Common myeloid progenitor, CD34-positive (primary cell): ENCODE data around the gene MAN2A2.

Experiments used
- CTCF ChIA-PET: fragments of 350-600 bp; sonication (Branson Sonifier 250); formaldehyde crosslinking; loops from one replicate; lab custom pipeline; 2021; ENCODE audit warnings: antibody characterized with exemption; lab: Charles Lee
- POLR2A ChIA-PET: fragments of 350-600 bp; sonication (Branson Sonifier 250); formaldehyde crosslinking; loops from one replicate; lab custom pipeline; 2021; ENCODE audit warnings: antibody characterized with exemption; lab: Charles Lee
- DNase-seq, 3 donors: peaks; one replicate each; pipeline versions ENCODE4 v3.0.0 to v3.0.0-alpha.2; 2013
- H3K27ac ChIP-seq, 2 experiments: 1 replicate in 1 of 2; 2 replicates in 1 of 2; pipeline ENCODE4 v1.7.0; 2013; ENCODE audit warnings: inconsistent platforms in 2 of 2, low read length in 2 of 2, mild to moderate bottlenecking in 2 of 2, low read depth in 1 of 2, moderate library complexity in 1 of 2; ENCODE audit not compliant: severe bottlenecking in 2 of 2, insufficient read depth in 1 of 2, poor library complexity in 1 of 2
- H3K27me3 ChIP-seq, 5 experiments: replicated peaks in 2 of 5; 1 replicate in 3 of 5; 2 replicates in 2 of 5; pipeline versions ENCODE4 v1.6.1 to v1.7.0; 2013; ENCODE audit warnings: low read length in 4 of 5, mild to moderate bottlenecking in 2 of 5, moderate library complexity in 2 of 5, inconsistent platforms in 1 of 5; ENCODE audit not compliant: insufficient read depth in 5 of 5, control insufficient read depth in 4 of 5
- H3K36me3 ChIP-seq, 4 experiments: 1 replicate in 2 of 4; 2 replicates in 2 of 4; pipeline versions ENCODE4 v1.6.1 to v1.7.0; 2013; ENCODE audit warnings: low read length in 3 of 4, control low read depth in 1 of 4, mild to moderate bottlenecking in 1 of 4; ENCODE audit not compliant: control insufficient read depth in 4 of 4, insufficient read depth in 4 of 4
- H3K4me1 ChIP-seq, 4 experiments: 1 replicate in 3 of 4; 2 replicates in 1 of 4; pipeline versions ENCODE4 v1.6.1 to v1.7.1; 2013; ENCODE audit warnings: low read length in 3 of 4, mild to moderate bottlenecking in 3 of 4, control low read depth in 1 of 4, inconsistent platforms in 1 of 4, moderate library complexity in 1 of 4; ENCODE audit not compliant: control insufficient read depth in 4 of 4, insufficient read depth in 4 of 4; ENCODE audit errors: control extremely low read depth in 1 of 4
- H3K4me3 ChIP-seq, 7 experiments: 1 replicate in 4 of 7; 2 replicates in 3 of 7; pipeline versions ENCODE4 v1.5.1 to v1.7.0; 2013; ENCODE audit warnings: mild to moderate bottlenecking in 7 of 7, low read length in 6 of 7, moderate library complexity in 6 of 7, inconsistent platforms in 2 of 7, low read depth in 2 of 7, control low read depth in 1 of 7; ENCODE audit not compliant: insufficient read depth in 4 of 7, control insufficient read depth in 1 of 7; ENCODE audit errors: extremely low read depth in 1 of 7
- H3K9me3 ChIP-seq, 5 experiments: 1 replicate in 4 of 5; 2 replicates in 1 of 5; pipeline versions ENCODE4 v1.6.1 to v1.7.1; 2013; ENCODE audit warnings: low read length in 4 of 5, mild to moderate bottlenecking in 2 of 5, inconsistent platforms in 1 of 5, low read depth in 1 of 5, moderate library complexity in 1 of 5; ENCODE audit not compliant: control insufficient read depth in 4 of 5, insufficient read depth in 2 of 5; ENCODE audit errors: control extremely low read depth in 1 of 5
- WGBS: methylation state at CpG from one replicate; pipeline ENCODE4 v1.1.5; 2013; ENCODE audit not compliant: insufficient coverage; 5-methylcytosine and 5-hydroxymethylcytosine counted together

MAN2A2 gene

GRCh38 chr15:90952901-90953677 lies 50.0 kb downstream of the MAN2A2 start:
- H3K27me3 ChIP-seq: no peaks in the 10 kb centered on the region
- CTCF ChIA-PET: interaction anchor here (1.7 to 13.0 kb wide), 3 partner anchors 16 to 81 kb away, joined by 4 to 134 read pairs (median 5); partner anchors contain the start of genes HDDC3 and UNC45A
- H3K27ac ChIP-seq: no peak overlapping the region
- DNase-seq: no peak
- WGBS: 98% methylated on average over 13 of the region's 14 CpGs
- H3K4me3 ChIP-seq: no peak overlapping the region
- H3K36me3 ChIP-seq: peaks cover 15 to 57% (median 40%) of the 10 kb centered on the region in 4 experiments
- H3K9me3 ChIP-seq: no peaks in the 10 kb centered on the region
- POLR2A ChIA-PET: no interaction called here
- H3K4me1 ChIP-seq: peaks cover 2 to 45% (median 36%) of the 10 kb centered on the region in 4 experiments

- ChIA-PET CTCF (interaction anchor here (0.8 to 13.0 kb wide), 8 partner anchors 9 to 318 kb away, joined by 3 to 134 read pairs (median 5); partner anchors contain the start of genes HDDC3 and UNC45A), POLR2A (interaction anchor here (0.8 kb wide), 1 partner anchor 51 kb away, joined by 3 read pairs; no protein-coding TSS in a partner anchor)
- no peaks in the 10 kb centered on the region for H3K27me3 ChIP-seq
- H3K36me3 ChIP-seq: peaks cover 10 to 49% (median 34%) of the 10 kb centered on the region in 4 experiments
- H3K27ac ChIP-seq: no peak overlapping the region
- DNase-seq: no peak
- H3K4me3 ChIP-seq: peak overlapping the region in 3 of 7 experiments; percentile 74 to 87 (median 80)
- H3K4me1 ChIP-seq: peaks cover 2 to 41% (median 34%) of the 10 kb centered on the region in 4 experiments
- no peaks in the 10 kb centered on the region for H3K9me3 ChIP-seq
- 95% methylated on average over 4 of the region's 16 CpGs for WGBS
Observed at GRCh38 chr15:90953947-90954711, 51.0 kb downstream of the MAN2A2 start.

- under 1% methylated on average over 63 of the region's 69 CpGs for WGBS
- Histone ChIP-seq H3K9me3 (no peaks in the 10 kb centered on the region), H3K27ac (peak within 1 kb of the TSS; percentile 58 to 88), H3K36me3 (peaks cover 9 to 47% (median 38%) of the 10 kb centered on the region in 4 experiments), H3K4me1 (peaks cover 2 to 32% (median 26%) of the 10 kb centered on the region in 4 experiments), H3K27me3 (no peaks in the 10 kb centered on the region), H3K4me3 (peak within 1 kb of the TSS; percentile 27 to 87 (median 73))
- ChIA-PET POLR2A (interaction anchor here (0.8 kb wide), 1 partner anchor 52 kb away, joined by 3 read pairs; no protein-coding TSS in a partner anchor), CTCF (interaction anchor here (0.8 to 13.0 kb wide), 14 partner anchors 8 to 317 kb away, joined by 3 to 134 read pairs (median 9); partner anchors contain the start of genes HDDC3, UNC45A and VPS33B)
- DNase-seq: peak; percentile 92 to 96 (median 96)
Observed at GRCh38 chr15:90954712-90955623, 51.9 kb downstream of the MAN2A2 start, which contains the start of gene RCCD1. TSS of gene RCCD1 (plus strand) at chr15:90954884. CDS start at chr15:90956735, 1,851 bp downstream.

DNA sequence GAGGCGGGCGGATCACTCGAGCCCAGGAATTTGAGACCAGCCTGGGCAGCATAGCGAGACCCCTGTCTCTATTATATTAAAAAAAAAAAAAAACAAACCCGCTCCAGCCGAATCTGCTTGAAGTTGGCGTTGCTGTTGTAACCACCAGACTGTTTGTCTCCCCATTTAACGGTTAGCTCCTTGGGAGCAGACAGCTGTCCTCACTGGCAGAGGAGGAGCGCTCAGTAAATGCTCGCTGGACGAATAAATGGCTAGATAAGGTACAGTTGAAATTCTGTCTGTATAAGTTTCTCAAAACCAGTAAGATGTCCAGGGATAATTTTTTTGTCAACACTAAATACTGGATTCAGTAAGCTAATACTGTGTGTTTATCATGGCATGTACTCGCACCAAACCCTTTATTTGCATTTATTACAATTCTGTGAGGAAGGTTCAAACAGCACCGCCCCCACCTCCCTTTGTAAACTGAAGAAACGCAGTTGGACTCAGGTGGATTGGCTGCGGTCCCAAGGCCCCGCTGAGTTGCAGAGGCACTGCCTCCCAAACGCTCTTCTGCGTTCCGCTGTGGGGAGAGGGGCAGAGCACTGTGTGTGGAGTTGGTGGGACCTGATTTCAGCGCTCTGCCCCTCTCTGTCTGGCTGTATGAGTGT lies 52.6 kb downstream of the MAN2A2 start:
- no peaks in the 10 kb centered on the region for H3K27me3 ChIP-seq
- peak overlapping the region in 5 of 7 experiments; percentile 67 to 87 (median 74) for H3K4me3 ChIP-seq
- peaks cover 2 to 30% (median 25%) of the 10 kb centered on the region in 4 experiments for H3K4me1 ChIP-seq
- WGBS: 89% methylated on average over 11 of the region's 20 CpGs
- H3K27ac ChIP-seq: peak overlapping the region in 1 of 2 experiments; percentile 88
- peaks cover 9 to 47% (median 39%) of the 10 kb centered on the region in 4 experiments for H3K36me3 ChIP-seq
- POLR2A ChIA-PET: interaction anchor here (1.4 kb wide), 1 partner anchor 11 kb away, joined by 4 read pairs; no protein-coding TSS in a partner anchor
- DNase-seq: no peak
- no peaks in the 10 kb centered on the region for H3K9me3 ChIP-seq
- CTCF ChIA-PET: interaction anchor here (1.2 to 13.0 kb wide), 17 partner anchors 9 to 318 kb away, joined by 3 to 134 read pairs (median 9); partner anchors contain the start of genes HDDC3, UNC45A and VPS33B

DNA sequence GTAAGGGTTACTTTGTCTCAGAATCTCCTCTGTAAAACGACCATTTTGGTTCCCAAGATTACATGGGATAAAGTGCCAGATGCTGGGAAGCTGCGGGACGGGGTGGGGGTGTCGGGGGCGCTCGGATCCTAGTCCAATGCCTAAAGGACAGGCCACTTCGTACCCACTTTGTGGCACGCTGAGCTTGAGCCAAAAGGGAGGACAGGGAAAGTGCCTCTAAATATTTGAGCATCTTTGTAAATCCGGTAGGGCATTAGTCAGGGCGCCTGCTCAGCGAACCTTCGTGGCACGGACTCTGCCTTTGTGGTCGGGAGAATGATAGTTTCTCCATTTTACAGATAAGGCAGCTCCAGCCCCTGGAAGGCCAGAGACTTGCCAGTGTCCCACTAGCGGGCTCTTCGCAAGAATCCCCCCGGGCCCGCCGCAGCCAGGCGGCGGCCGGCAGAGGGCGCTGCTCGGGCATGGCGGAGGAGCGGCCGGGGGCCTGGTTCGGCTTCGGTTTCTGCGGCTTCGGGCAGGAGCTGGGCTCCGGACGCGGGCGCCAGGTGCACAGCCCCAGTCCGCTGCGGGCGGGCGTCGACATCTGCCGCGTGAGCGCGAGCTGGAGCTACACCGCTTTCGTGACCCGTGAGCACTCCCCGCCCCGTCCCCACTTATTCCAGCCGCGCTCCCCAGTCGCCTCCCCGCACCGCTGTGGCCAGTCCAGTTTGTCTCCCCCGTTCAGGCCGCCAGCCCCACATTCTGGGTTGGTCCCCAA lies 53.4 kb downstream of the MAN2A2 start:
- Histone ChIP-seq H3K36me3 (peaks cover 11 to 48% (median 42%) of the 10 kb centered on the region in 4 experiments), H3K27ac (no peak overlapping the region), H3K27me3 (no peaks in the 10 kb centered on the region), H3K4me3 (peak overlapping the region in 6 of 7 experiments; percentile 36 to 75 (median 64)), H3K9me3 (no peaks in the 10 kb centered on the region), H3K4me1 (peaks cover 2 to 30% (median 25%) of the 10 kb centered on the region in 4 experiments)
- 17% methylated on average over 50 of the region's 56 CpGs for WGBS
- DNase-seq: peak; percentile 76 to 90 (median 87)
- ChIA-PET POLR2A (interaction anchor here (0.6 to 1.4 kb wide), 4 partner anchors 8 to 77 kb away, joined by 3 to 4 read pairs (median 3); partner anchors contain the start of gene PRC1), CTCF (interaction anchor here (0.6 to 13.0 kb wide), 22 partner anchors 8 to 318 kb away, joined by 3 to 134 read pairs (median 7); partner anchors contain the start of genes HDDC3, UNC45A and VPS33B)
